Measurements from ENCODE around the gene UNC13D. TPM values are rescaled to one million over a fixed set of nuclear protein-coding genes. Genes with fewer than 3 reads are reported as not detected.

UNC13D gene
- total and polyA plus RNA-seq, 9 of the 15 experiments (the other 6 are each of a cell fraction or from before 2014, with no cell fraction given) = 0.86 to 244 (median 69.2) TPM

- TF ChIP-seq UBTF (IDR thresholded peaks at IDR 0.05; ENCODE audit: borderline replicate concordance in 1 of 2, low read depth in 2 of 2, low read length in 2 of 2) (0 out of 4 replicates have a peak, but pooled peaks of 1 of the 2 experiments have one; percentile 9), FOXJ3 (CRISPR knock-in tag; IDR thresholded peaks at IDR 0.05) (no peak), EP300 (IDR thresholded peaks at IDR 0.05; ENCODE audit: low read length) (no peak), IRF1 (CRISPR knock-in tag; IDR thresholded peaks at IDR 0.05; ENCODE audit: borderline replicate concordance) (no peak), XRCC5 (IDR thresholded peaks at IDR 0.05; ENCODE audit: low read depth, low read length) (peak; percentile 83), FOS (IDR thresholded peaks at IDR 0.05; ENCODE audit: extremely low read depth, insufficient read length) (peak; percentile 70), GMEB1 (CRISPR knock-in tag; IDR thresholded peaks at IDR 0.05) (peak; percentile 52), ZNF780A (CRISPR knock-in tag; IDR thresholded peaks at IDR 0.05) (no peak), SMARCA5 (IDR thresholded peaks at IDR 0.05) (no peak), GTF2F1 (IDR thresholded peaks at IDR 0.05; ENCODE audit: low read depth, low read length) (no peak; the same call in 1 of the 2 replicates), NR4A1 (CRISPR knock-in tag; IDR thresholded peaks at IDR 0.05) (no peak), NR4A1 (tag; IDR thresholded peaks at IDR 0.05) (no peak), CLOCK (CRISPR knock-in tag; IDR thresholded peaks at IDR 0.05; ENCODE audit: borderline replicate concordance) (no peak), ZNF143 (CRISPR knock-in tag; IDR thresholded peaks at IDR 0.05) (peak; percentile 100), THRA (IDR thresholded peaks at IDR 0.05) (no peak), POLR3A (IDR thresholded peaks at IDR 0.05; ENCODE audit: borderline replicate concordance, extremely low read depth, insufficient read depth, insufficient read length) (no peak), ZNF551 (CRISPR knock-in tag; IDR thresholded peaks at IDR 0.05) (no peak), NCOR1 (IDR thresholded peaks at IDR 0.05) (no peak; the same call in 1 of the 2 replicates)
Measured at GRCh38 chr17:75855310-75856061, 11.3 kb upstream of the UNC13D start, which contains the start of gene WBP2 (continued).
